Measurements from ENCODE around the gene TBC1D17. TPM values are rescaled to one million over a fixed set of nuclear protein-coding genes. Genes with fewer than 3 reads are reported as not detected.

Gene TBC1D17
- total and polyA plus RNA-seq, 2 of the 13 experiments (the other 11 are each of a cell fraction or from before 2014, with no cell fraction given), result 9.7 to 16.9 TPM

DNA sequence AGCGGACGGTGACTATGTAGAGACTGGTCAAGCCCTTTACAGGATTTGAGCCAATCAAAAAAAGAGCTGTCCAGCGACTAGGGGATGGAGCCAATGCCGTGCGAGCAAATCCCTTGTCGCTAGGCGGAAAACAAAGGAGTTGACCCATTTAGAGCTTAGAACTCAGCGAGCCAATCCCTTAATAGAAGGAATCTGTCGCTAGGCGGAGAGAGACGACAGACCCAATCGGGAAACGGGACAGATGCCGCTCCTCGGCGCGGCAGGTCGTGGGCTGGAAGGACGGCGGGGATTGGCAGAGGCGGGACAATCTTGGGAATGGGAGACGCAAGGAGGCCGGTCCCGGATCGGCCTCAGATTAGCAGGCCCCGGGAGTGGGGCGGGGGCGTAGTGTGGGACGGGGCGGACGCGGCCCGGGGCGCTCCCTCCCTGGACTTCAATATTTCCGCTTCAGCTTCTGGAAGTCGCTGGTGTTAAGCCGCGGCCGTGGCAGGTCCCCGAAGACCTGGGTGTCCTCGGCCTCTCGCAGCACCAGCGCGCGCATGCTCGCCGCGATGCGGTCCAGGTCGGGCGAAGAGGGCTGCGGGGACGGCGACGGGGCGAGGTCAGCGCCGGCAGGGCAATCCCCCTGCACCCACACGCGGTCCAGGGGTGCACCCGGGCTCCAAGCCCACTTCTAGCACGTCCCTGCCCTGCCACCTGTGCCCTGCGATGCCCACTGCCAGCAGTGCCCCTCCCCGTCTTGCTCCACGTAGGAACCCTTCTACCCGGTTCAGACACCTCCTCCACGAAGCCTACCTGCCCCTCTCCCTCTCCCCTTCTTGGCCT, 7.8 kb upstream of the TBC1D17 start (continued):
- TF ChIP-seq, protein P1, sequence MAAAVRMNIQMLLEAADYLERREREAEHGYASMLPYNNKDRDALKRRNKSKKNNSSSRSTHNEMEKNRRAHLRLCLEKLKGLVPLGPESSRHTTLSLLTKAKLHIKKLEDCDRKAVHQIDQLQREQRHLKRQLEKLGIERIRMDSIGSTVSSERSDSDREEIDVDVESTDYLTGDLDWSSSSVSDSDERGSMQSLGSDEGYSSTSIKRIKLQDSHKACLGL (CRISPR knock-in tag; IDR thresholded peaks at IDR 0.05), result peak; percentile 89
- TF ChIP-seq NBN (conservative IDR thresholded peaks at IDR 0.05), result no peak
- TF ChIP-seq KLF9 (CRISPR knock-in tag; IDR thresholded peaks at IDR 0.05; ENCODE audit: low read depth), result no peak
- TF ChIP-seq, protein P2, sequence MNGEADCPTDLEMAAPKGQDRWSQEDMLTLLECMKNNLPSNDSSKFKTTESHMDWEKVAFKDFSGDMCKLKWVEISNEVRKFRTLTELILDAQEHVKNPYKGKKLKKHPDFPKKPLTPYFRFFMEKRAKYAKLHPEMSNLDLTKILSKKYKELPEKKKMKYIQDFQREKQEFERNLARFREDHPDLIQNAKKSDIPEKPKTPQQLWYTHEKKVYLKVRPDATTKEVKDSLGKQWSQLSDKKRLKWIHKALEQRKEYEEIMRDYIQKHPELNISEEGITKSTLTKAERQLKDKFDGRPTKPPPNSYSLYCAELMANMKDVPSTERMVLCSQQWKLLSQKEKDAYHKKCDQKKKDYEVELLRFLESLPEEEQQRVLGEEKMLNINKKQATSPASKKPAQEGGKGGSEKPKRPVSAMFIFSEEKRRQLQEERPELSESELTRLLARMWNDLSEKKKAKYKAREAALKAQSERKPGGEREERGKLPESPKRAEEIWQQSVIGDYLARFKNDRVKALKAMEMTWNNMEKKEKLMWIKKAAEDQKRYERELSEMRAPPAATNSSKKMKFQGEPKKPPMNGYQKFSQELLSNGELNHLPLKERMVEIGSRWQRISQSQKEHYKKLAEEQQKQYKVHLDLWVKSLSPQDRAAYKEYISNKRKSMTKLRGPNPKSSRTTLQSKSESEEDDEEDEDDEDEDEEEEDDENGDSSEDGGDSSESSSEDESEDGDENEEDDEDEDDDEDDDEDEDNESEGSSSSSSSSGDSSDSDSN (CRISPR knock-in tag; IDR thresholded peaks at IDR 0.05), result peak; percentile 69
- TF ChIP-seq, protein P3, sequence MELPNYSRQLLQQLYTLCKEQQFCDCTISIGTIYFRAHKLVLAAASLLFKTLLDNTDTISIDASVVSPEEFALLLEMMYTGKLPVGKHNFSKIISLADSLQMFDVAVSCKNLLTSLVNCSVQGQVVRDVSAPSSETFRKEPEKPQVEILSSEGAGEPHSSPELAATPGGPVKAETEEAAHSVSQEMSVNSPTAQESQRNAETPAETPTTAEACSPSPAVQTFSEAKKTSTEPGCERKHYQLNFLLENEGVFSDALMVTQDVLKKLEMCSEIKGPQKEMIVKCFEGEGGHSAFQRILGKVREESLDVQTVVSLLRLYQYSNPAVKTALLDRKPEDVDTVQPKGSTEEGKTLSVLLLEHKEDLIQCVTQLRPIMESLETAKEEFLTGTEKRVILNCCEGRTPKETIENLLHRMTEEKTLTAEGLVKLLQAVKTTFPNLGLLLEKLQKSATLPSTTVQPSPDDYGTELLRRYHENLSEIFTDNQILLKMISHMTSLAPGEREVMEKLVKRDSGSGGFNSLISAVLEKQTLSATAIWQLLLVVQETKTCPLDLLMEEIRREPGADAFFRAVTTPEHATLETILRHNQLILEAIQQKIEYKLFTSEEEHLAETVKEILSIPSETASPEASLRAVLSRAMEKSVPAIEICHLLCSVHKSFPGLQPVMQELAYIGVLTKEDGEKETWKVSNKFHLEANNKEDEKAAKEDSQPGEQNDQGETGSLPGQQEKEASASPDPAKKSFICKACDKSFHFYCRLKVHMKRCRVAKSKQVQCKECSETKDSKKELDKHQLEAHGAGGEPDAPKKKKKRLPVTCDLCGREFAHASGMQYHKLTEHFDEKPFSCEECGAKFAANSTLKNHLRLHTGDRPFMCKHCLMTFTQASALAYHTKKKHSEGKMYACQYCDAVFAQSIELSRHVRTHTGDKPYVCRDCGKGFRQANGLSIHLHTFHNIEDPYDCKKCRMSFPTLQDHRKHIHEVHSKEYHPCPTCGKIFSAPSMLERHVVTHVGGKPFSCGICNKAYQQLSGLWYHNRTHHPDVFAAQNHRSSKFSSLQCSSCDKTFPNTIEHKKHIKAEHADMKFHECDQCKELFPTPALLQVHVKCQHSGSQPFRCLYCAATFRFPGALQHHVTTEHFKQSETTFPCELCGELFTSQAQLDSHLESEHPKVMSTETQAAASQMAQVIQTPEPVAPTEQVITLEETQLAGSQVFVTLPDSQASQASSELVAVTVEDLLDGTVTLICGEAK (IDR thresholded peaks at IDR 0.05), result no peak
- TF ChIP-seq, protein P3 (CRISPR knock-in tag; IDR thresholded peaks at IDR 0.05), result 0 out of 2 replicates have a peak, but pooled peaks have one; percentile 16
- TF ChIP-seq GATAD1 (CRISPR knock-in tag; IDR thresholded peaks at IDR 0.05), result peak; percentile 68
- TF ChIP-seq ZNF850 (CRISPR knock-in tag; conservative IDR thresholded peaks at IDR 0.05), result no peak
- TF ChIP-seq, protein P4, sequence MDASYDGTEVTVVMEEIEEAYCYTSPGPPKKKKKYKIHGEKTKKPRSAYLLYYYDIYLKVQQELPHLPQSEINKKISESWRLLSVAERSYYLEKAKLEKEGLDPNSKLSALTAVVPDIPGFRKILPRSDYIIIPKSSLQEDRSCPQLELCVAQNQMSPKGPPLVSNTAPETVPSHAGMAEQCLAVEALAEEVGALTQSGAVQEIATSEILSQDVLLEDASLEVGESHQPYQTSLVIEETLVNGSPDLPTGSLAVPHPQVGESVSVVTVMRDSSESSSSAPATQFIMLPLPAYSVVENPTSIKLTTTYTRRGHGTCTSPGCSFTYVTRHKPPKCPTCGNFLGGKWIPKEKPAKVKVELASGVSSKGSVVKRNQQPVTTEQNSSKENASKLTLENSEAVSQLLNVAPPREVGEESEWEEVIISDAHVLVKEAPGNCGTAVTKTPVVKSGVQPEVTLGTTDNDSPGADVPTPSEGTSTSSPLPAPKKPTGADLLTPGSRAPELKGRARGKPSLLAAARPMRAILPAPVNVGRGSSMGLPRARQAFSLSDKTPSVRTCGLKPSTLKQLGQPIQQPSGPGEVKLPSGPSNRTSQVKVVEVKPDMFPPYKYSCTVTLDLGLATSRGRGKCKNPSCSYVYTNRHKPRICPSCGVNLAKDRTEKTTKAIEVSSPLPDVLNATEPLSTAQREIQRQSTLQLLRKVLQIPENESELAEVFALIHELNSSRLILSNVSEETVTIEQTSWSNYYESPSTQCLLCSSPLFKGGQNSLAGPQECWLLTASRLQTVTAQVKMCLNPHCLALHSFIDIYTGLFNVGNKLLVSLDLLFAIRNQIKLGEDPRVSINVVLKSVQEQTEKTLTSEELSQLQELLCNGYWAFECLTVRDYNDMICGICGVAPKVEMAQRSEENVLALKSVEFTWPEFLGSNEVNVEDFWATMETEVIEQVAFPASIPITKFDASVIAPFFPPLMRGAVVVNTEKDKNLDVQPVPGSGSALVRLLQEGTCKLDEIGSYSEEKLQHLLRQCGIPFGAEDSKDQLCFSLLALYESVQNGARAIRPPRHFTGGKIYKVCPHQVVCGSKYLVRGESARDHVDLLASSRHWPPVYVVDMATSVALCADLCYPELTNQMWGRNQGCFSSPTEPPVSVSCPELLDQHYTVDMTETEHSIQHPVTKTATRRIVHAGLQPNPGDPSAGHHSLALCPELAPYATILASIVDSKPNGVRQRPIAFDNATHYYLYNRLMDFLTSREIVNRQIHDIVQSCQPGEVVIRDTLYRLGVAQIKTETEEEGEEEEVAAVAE (CRISPR knock-in tag; IDR thresholded peaks at IDR 0.05; ENCODE audit: borderline replicate concordance), result no peak; the same call in 1 of the 2 replicates
